ENCODE results near the gene CDKAL1.
"Not testable (repeated sequence)": the region's sequence is repeated elsewhere in the genome, so short reads cannot be mapped to it uniquely, and the experiment has no call there.

CDKAL1 gene

DNA sequence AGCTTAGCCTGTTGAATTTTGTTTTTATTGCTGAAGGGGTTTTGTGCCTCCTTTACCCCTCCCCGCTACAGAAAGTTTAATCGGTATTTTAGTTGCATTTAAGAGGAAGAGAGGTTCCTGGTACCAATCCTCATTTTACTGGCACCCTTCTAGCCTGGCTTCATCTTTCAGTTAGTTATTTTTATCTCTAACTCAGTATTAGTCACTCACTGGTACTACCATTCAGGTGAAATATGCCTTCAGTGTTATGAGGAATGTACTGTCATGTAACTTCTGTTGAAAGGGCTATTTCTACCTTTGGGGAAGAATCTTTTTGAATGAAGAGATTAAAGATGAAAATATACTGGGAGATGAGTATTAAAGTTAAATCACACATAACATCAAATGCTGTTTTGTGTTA, 211.8 kb downstream of the CDKAL1 start:
- no peak for DNase-seq (ENCODE audit: low spot score)
- in situ Hi-C loops (cut with MboI; ENCODE audit: low pct_unique_long_range_greater_than_20kb, low sequenced_read_pairs, unreplicated experiment) = no loop called here
- TF ChIP-seq CTCF (IDR thresholded peaks at IDR 0.05; ENCODE audit: extremely low read depth, insufficient read depth, missing control alignments) = no peak

GRCh38 chr6:20746805-20747558, 212.7 kb downstream of the CDKAL1 start:
- in situ Hi-C loops (cut with MboI; ENCODE audit: low pct_unique_long_range_greater_than_20kb, low sequenced_read_pairs, unreplicated experiment) = no loop called here

DNA sequence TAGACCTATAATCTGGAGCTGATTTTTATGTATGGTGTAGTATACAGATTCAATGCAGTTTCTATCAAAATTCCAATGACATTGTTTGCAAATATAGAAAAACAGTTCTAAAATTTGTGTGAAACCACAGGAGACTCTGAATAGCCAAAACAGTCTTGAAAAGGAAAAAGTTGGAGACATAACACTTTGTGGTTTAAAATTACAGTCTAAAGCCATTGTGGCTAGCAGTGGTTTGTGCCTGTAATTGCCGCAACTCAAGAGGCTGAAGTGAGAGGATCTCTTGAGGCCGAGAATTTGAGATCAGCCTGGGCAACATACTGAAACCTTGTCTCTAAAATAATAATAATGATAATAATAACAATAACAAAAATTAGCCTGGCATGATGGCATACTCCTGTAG, 213.7 kb downstream of the CDKAL1 start:
- TF ChIP-seq CTCF (IDR thresholded peaks at IDR 0.05; ENCODE audit: extremely low read depth, insufficient read depth, missing control alignments) = no peak
- DNase-seq (ENCODE audit: low spot score) = no peak
- in situ Hi-C loops (cut with MboI; ENCODE audit: low pct_unique_long_range_greater_than_20kb, low sequenced_read_pairs, unreplicated experiment) = no loop called here

More at GRCh38 chr6:20746805-20747558, 212.7 kb downstream of the CDKAL1 start:
- DNase-seq (ENCODE audit: low spot score) = peak; percentile 26
- no peak for TF ChIP-seq CTCF (IDR thresholded peaks at IDR 0.05; ENCODE audit: extremely low read depth, insufficient read depth, missing control alignments)

- in situ Hi-C loops (cut with MboI; ENCODE audit: low pct_unique_long_range_greater_than_20kb, low sequenced_read_pairs, unreplicated experiment) = no loop called here
- DNase-seq (ENCODE audit: low spot score) = no peak
- no peak for TF ChIP-seq CTCF (IDR thresholded peaks at IDR 0.05; ENCODE audit: extremely low read depth, insufficient read depth, missing control alignments)
Observed at GRCh38 chr6:20751293-20751935, 217.2 kb downstream of the CDKAL1 start.

DNA sequence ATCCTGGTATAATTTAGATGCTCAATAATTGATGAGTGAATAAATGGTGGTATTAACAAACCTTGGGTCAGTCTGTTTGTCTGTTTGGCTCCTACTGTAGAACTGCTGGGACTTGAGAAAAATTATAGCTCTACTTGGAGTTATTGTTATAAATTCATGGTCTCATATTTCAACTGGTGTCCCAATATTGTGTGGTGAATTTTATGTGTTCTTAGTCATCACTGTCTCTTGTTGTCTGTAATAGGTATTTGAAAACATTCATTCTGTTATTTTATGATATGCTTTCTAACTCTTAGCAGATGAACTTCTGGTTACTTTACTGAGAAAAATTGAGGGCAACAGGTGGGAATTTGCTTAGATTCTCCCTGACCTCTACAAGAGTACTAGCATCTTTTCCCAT, 221.4 kb downstream of the CDKAL1 start:
- no peak for DNase-seq (ENCODE audit: low spot score)

GRCh38 chr6:20756584-20757147, 222.4 kb downstream of the CDKAL1 start:
- in situ Hi-C loops (cut with MboI; ENCODE audit: low pct_unique_long_range_greater_than_20kb, low sequenced_read_pairs, unreplicated experiment) = not testable (repeated sequence)

More for the DNA sequence above, 221.4 kb downstream of the CDKAL1 start:
- TF ChIP-seq CTCF (IDR thresholded peaks at IDR 0.05; ENCODE audit: extremely low read depth, insufficient read depth, missing control alignments) = no peak
- in situ Hi-C loops (cut with MboI; ENCODE audit: low pct_unique_long_range_greater_than_20kb, low sequenced_read_pairs, unreplicated experiment) = no loop called here

DNA sequence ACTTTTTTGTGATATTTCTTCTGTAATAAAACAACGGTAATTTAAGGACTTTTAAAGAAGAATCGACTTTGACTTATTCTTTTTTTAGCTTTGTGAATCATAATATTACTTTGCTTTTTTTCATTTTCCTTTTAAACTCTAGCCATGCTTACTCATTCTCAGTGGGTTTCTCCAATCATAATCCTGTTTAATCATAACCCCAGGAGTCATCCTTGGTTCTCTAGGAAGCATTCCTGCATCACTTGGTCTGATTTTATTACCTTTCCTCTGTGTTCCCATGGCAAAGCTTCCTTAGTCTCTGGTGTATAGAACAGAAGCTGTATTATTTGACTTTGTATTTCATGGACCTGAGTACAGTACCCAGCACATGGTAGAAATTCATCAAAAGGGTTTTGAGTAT, 223.5 kb downstream of the CDKAL1 start:
- no peak for TF ChIP-seq CTCF (IDR thresholded peaks at IDR 0.05; ENCODE audit: extremely low read depth, insufficient read depth, missing control alignments)
- DNase-seq (ENCODE audit: low spot score) = no peak
- in situ Hi-C loops (cut with MboI; ENCODE audit: low pct_unique_long_range_greater_than_20kb, low sequenced_read_pairs, unreplicated experiment) = no loop called here

More at GRCh38 chr6:20756584-20757147, 222.4 kb downstream of the CDKAL1 start:
- DNase-seq (ENCODE audit: low spot score) = not testable (repeated sequence)
